DOHH2 (cell line): ENCODE measurements around the gene RAB37.

ENCODE experiments used
- CTCF ChIP-seq: fragments of 200-600 bp; sonication (generic); IDR thresholded peaks from one replicate; pipeline ENCODE4 v1.5.1; 2014; ENCODE audit warnings: antibody characterized with exemption, mild to moderate bottlenecking, low read depth, low read length; ENCODE audit not compliant: poor library complexity, severe bottlenecking
- EZH2phosphoT487 ChIP-seq: fragments of 200-600 bp; sonication (generic); IDR thresholded peaks from 2 replicates; pipeline ENCODE4 v1.6.1; 2017; ENCODE audit warnings: borderline replicate concordance, mild to moderate bottlenecking, antibody characterized with exemption, low read length, moderate library complexity, mixed read lengths

GRCh38 chr17:74742153-74742515, 5.1 kb downstream of the RAB37 start:
- TF ChIP-seq EZH2phosphoT487 (no peak), CTCF (no peak)
